GM12873 (cell line): ENCODE data around the gene LINC01488.

Experiments used
- CTCF ChIP-seq: IDR thresholded peaks from 2 replicates; pipeline ENCODE4 v1.5.1; 2012; ENCODE audit warnings: low read depth, mild to moderate bottlenecking, moderate library complexity, low read length, control low read depth; ENCODE audit not compliant: insufficient read depth; ENCODE audit errors: missing control alignments

Gene LINC01488

DNA sequence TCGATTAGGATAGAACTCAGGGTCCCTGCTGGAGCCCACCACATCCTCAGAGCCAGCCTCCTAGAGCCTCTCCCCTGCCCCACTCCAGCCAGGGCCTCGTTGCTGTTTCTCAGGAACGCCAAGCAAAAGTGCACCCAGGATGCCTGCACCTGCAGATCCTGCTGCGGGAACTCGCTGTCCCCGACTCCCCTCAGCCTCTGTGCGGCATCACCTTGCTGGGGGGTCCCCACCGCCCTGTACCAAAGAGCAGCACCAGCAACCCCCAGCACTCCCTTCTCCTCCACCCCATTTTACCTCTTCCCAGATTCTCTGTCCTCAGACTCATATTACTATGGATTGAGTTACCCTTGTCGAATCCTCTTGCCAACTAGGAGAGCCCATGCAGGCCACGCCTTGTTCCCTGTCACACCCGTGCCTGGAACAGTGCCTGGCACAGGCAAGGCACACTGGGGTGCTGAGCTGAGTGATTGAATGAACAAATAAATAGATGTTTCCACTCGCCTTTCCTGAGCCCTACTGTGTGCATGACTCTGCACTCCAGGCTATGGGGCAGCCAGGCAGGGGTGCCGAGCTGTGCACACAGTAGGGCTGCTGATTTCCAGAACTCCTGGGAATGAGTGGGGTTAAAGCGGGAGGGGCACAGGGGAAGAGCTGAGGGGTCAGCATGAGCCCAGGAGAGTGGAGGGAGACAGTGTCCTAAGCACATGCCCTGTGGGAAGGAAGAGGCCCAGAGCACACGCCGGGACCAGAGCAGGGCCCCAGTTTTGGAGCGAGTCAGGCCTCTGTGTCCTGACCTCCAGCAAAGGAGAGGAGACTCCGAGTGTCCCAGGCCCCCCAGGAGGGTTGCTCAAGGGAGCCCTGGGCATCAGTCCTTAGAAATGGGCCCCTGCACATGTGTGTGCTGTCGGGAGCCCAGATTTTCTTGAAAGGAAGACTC, 44.3 kb downstream of the LINC01488 start:
- no peak for TF ChIP-seq CTCF

GRCh38 chr11:69526453-69526810, 45.0 kb downstream of the LINC01488 start:
- TF ChIP-seq CTCF: no peak

- TF ChIP-seq CTCF: no peak
These were observed 47.5 kb downstream of the LINC01488 start for GRCh38 chr11:69529001-69529400.

- TF ChIP-seq CTCF: no peak
These were observed 49.0 kb downstream of the LINC01488 start for GRCh38 chr11:69530278-69531070.

DNA sequence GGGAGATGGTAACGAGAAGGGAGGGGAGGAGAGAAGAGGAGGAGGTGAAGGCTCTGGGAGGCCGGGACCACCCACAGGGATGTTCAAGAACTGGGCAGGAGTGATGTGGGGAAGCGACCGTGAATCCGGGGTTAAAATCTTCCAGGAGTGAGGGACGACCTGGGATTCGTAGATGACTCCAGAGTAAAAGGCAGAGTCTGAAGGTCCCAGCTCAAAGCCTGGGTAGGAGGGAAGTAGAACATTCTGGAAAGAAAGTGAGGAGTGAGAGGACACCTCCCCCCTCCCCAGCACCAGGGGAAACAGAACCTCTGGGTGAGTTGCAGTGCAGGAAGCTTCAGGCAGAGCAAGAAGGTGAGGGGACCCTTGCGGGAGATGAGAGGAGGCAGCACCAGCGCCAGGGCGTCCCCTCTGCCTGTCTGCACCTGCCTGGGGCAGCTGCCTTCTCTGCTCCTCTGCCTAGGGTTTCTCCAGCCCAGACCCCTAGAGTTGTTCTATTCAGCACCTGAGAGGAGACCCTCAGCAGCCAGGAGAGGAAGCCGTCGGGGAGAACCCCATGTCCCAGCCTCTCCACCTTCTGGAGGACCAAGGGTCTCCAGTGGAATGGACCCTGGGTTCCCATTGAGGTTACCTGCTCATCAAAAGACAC, 49.7 kb downstream of the LINC01488 start:
- TF ChIP-seq CTCF: no peak

- TF ChIP-seq CTCF: no peak
These were observed 50.2 kb downstream of the LINC01488 start for GRCh38 chr11:69531717-69532088.
